Prostate gland (tissue), 2 donors: ENCODE results near the gene LFNG.
"Not testable (repeated sequence)": the region's sequence is repeated elsewhere in the genome, so short reads cannot be mapped to it uniquely, and the experiment has no call there.

Experiments used
- CTCF ChIP-seq, 4 experiments: fragments of 200-600 bp in 2 of 4; fragments of 450-650 bp in 2 of 4; sonication (generic) in 2 of 4; IDR thresholded peaks; 1 replicate in 3 of 4; 2 replicates in 1 of 4; pipeline ENCODE4 v1.5.1; 2016 to 2019; ENCODE audit warnings: antibody characterized with exemption in 4 of 4, mild to moderate bottlenecking in 2 of 4, moderate library complexity in 2 of 4
- POLR2A ChIP-seq: fragments of 450-650 bp; IDR thresholded peaks from one replicate; pipeline ENCODE4 v1.6.1; 2016; ENCODE audit warnings: antibody characterized with exemption, mild to moderate bottlenecking
- POLR2AphosphoS5 ChIP-seq: sonication (generic); formaldehyde crosslinking; IDR thresholded peaks from one replicate; pipeline ENCODE4 v1.6.1; 2017; ENCODE audit warnings: antibody characterized with exemption

- TF ChIP-seq CTCF (IDR thresholded peaks at IDR 0.05); POLR2A; POLR2AphosphoS5: not testable (repeated sequence)
Measured at GRCh38 chr7:2534214-2534613, 14.6 kb downstream of the LFNG start.
